Activated T-cell treated with anti-CD3 and anti-CD28 coated beads for 48 hours (primary cell): ENCODE results near the gene SNRNP70.
"Not testable (repeated sequence)": the region's sequence is repeated elsewhere in the genome, so short reads cannot be mapped to it uniquely, and the experiment has no call there.

ENCODE experiments used
- DNase-seq: peaks from one replicate; pipeline ENCODE4 v3.0.0-alpha.2; 2020; ENCODE audit warnings: low read depth

The SNRNP70 gene

GRCh38 chr19:49064768-49065611 is 20.3 kb upstream of the SNRNP70 start, which contains the start of gene NTF4:
Gene NTF4, minus strand, starts transcription at chr19:49064818. Its CDS starts 2,821 bp downstream, at chr19:49061997.
- no peak for DNase-seq

GRCh38 chr19:49065905-49066512 is 19.2 kb upstream of the SNRNP70 start:
- DNase-seq, result no peak

GRCh38 chr19:49067554-49067953 is 17.7 kb upstream of the SNRNP70 start:
- DNase-seq, result no peak

- no peak for DNase-seq
These were observed 16.2 kb upstream of the SNRNP70 start for GRCh38 chr19:49069026-49069425.

- no peak for DNase-seq
These were observed 14.8 kb upstream of the SNRNP70 start for GRCh38 chr19:49070416-49070815.

- no peak for DNase-seq
These were observed 13.2 kb upstream of the SNRNP70 start for GRCh38 chr19:49071860-49072547.

- no peak for DNase-seq
These were observed 11.5 kb upstream of the SNRNP70 start for GRCh38 chr19:49073514-49074378.

GRCh38 chr19:49074869-49075268 is 10.4 kb upstream of the SNRNP70 start:
- not testable (repeated sequence) for DNase-seq

GRCh38 chr19:49080392-49080791 is 4.9 kb upstream of the SNRNP70 start:
- DNase-seq, result no peak

- no peak for DNase-seq
These were observed 4.0 kb upstream of the SNRNP70 start for GRCh38 chr19:49081273-49081672.

GRCh38 chr19:49084206-49085019 is 838 bp upstream of the SNRNP70 start:
- no peak for DNase-seq

GRCh38 chr19:49085868-49086232 is 599 bp downstream of the SNRNP70 start:
- DNase-seq, result no peak

- DNase-seq, result no peak
These were observed 1.0 kb downstream of the SNRNP70 start for GRCh38 chr19:49086296-49086695.

GRCh38 chr19:49091391-49092038 is 6.3 kb downstream of the SNRNP70 start:
- DNase-seq, result no peak

GRCh38 chr19:49092686-49093085 is 7.4 kb downstream of the SNRNP70 start:
- DNase-seq, result no peak

GRCh38 chr19:49094505-49095482 is 9.5 kb downstream of the SNRNP70 start:
- DNase-seq, result no peak

GRCh38 chr19:49097453-49098288 is 12.4 kb downstream of the SNRNP70 start:
- peak; percentile 60 for DNase-seq

GRCh38 chr19:49098795-49099194 is 13.5 kb downstream of the SNRNP70 start:
- no peak for DNase-seq
